Keratinocyte (primary cell): Measurements from ENCODE around the gene GSAP. TPM values are rescaled to one million over a fixed set of nuclear protein-coding genes. Genes with fewer than 3 reads are reported as not detected.

Experiments used
- DNase-seq: peaks from one replicate; pipeline ENCODE4 v3.0.0-alpha.2; 2011; ENCODE audit warnings: low read depth, missing footprints, low spot score
- FAIRE-seq: peaks from 2 replicates; lab custom pipeline; 2011; peaks lifted over from hg19 to GRCh38; lab: Jason Lieb, UNC
- H2AFZ ChIP-seq: 2 replicates; pipeline ENCODE4 v1.6.0; 2012; ENCODE audit warnings: low read length, control low read depth, inconsistent platforms; ENCODE audit not compliant: control insufficient read depth
- H3K27ac ChIP-seq: 2 replicates; pipeline ENCODE4 v1.5.1; 2011; ENCODE audit warnings: low read length; ENCODE audit not compliant: control insufficient read depth, insufficient read depth
- H3K27me3 ChIP-seq: 3 replicates; pipeline ENCODE4 v1.6.0; 2011; ENCODE audit warnings: low read length; ENCODE audit not compliant: control insufficient read depth, insufficient read depth; ENCODE audit errors: extremely low read depth
- H3K36me3 ChIP-seq, 2 experiments: 2 replicates in 1 of 2; 3 replicates in 1 of 2; pipeline ENCODE4 v1.5.1; 2011; ENCODE audit warnings: low read length in 2 of 2, mild to moderate bottlenecking in 1 of 2; ENCODE audit not compliant: control insufficient read depth in 2 of 2, insufficient read depth in 2 of 2; ENCODE audit errors: extremely low read depth in 1 of 2
- H3K4me1 ChIP-seq: 3 replicates; pipeline ENCODE4 v1.5.1; 2011; ENCODE audit warnings: low read length; ENCODE audit not compliant: control insufficient read depth, insufficient read depth; ENCODE audit errors: extremely low read depth
- H3K4me2 ChIP-seq: 3 replicates; pipeline ENCODE4 v1.6.0; 2011; ENCODE audit warnings: low read depth, low read length; ENCODE audit not compliant: control insufficient read depth, insufficient read depth; ENCODE audit errors: extremely low read depth
- H3K4me3 ChIP-seq, 3 experiments: fragments of 200-600 bp in 1 of 3; sonication (generic) in 1 of 3; 2 replicates in 2 of 3; 3 replicates in 1 of 3; pipeline ENCODE4 v1.5.1; 2011 to 2016; ENCODE audit warnings: low read length in 3 of 3, mild to moderate bottlenecking in 3 of 3, control low read depth in 2 of 3, inconsistent platforms in 1 of 3, low read depth in 1 of 3, mixed read lengths in 1 of 3, mixed run types in 1 of 3, moderate library complexity in 1 of 3; ENCODE audit not compliant: control insufficient read depth in 2 of 3, insufficient read depth in 2 of 3; ENCODE audit errors: extremely low read depth in 1 of 3
- H3K79me2 ChIP-seq: 2 replicates; pipeline ENCODE4 v1.6.0; 2012; ENCODE audit warnings: low read length; ENCODE audit not compliant: control insufficient read depth, insufficient read depth
- H3K9ac ChIP-seq: 3 replicates; pipeline ENCODE4 v1.6.0; 2011; ENCODE audit warnings: low read length; ENCODE audit not compliant: control insufficient read depth, insufficient read depth; ENCODE audit errors: extremely low read depth
- H3K9me1 ChIP-seq: 3 replicates; pipeline ENCODE4 v1.6.0; 2011; ENCODE audit warnings: low read length; ENCODE audit not compliant: control insufficient read depth, insufficient read depth; ENCODE audit errors: extremely low read depth
- H3K9me3 ChIP-seq: 2 replicates; pipeline ENCODE4 v1.5.1; 2012; ENCODE audit warnings: low read depth, low read length; ENCODE audit not compliant: control insufficient read depth
- H4K20me1 ChIP-seq: 3 replicates; pipeline ENCODE4 v1.6.0; 2011; ENCODE audit warnings: low read length; ENCODE audit not compliant: control insufficient read depth, insufficient read depth; ENCODE audit errors: extremely low read depth
- CTCF ChIP-seq, 3 experiments: IDR thresholded peaks in 1 of 3; conservative IDR thresholded peaks in 1 of 3; optimal IDR thresholded peaks in 1 of 3; 2 replicates in 2 of 3; 3 replicates in 1 of 3; pipeline versions ENCODE3 to v1.5.1; 2011; ENCODE audit warnings: low read length in 3 of 3, mild to moderate bottlenecking in 3 of 3, moderate library complexity in 2 of 3, control low read depth in 1 of 3, inconsistent platforms in 1 of 3; ENCODE audit not compliant: insufficient read depth in 2 of 3; ENCODE audit errors: extremely low read depth in 1 of 3
- EZH2 ChIP-seq: IDR thresholded peaks from one replicate; pipeline ENCODE4 v1.6.1; 2012; ENCODE audit warnings: inconsistent platforms, mild to moderate bottlenecking, low read length, moderate library complexity
- dilution Hi-C: fragments of 300-500 bp; cut with MboI; formaldehyde crosslinking; loops from one replicate; pipeline ENCODE4 v1.7.0; 2020; ENCODE audit warnings: low sequenced_read_pairs; ENCODE audit not compliant: extremely low pct_ligation_motif_present
- polyA plus RNA-seq, 5 experiments: library from polyadenylated mRNA; depleted of rRNA in 3 of 5; stranded (reverse) in 3 of 5; stranded (forward) in 1 of 5; unstranded in 1 of 5; fragments of >200 nt; gene quantifications; 1 replicate in 1 of 5; 2 replicates in 3 of 5; 3 replicates in 1 of 5; pipeline versions ENCODE4 v1.2.1 to v1.2.3, GENCODE V29; 2011 to 2012; ENCODE audit warnings: missing spikeins in 2 of 5, low read depth in 1 of 5, low replicate concordance in 1 of 5

The GSAP gene
- polyA plus RNA-seq, 1 donor (not counting 4 experiments of a cell fraction or from before 2014, with no cell fraction given), result 5.4 TPM

- Histone ChIP-seq H3K4me2 (no peak overlapping the region), H3K79me2 (no peaks in the 10 kb centered on the region), H3K9ac (no peak overlapping the region), H2AFZ (no peak overlapping the region), H4K20me1 (no peaks in the 10 kb centered on the region), H3K9me3 (no peaks in the 10 kb centered on the region), H3K27me3 (no peaks in the 10 kb centered on the region), H3K27ac (no peak overlapping the region), H3K36me3 (no peaks in the 10 kb centered on the region), H3K4me3 (no peak overlapping the region), H3K9me1 (no peaks in the 10 kb centered on the region), H3K4me1 (no peaks in the 10 kb centered on the region)
- DNase-seq, result no peak
- no peak for FAIRE-seq
- dilution Hi-C loops, result no loop called here
- no peak for TF ChIP-seq EZH2
- no peak for TF ChIP-seq CTCF (optimal IDR thresholded peaks at IDR 0.05 in 1 of 3, IDR thresholded peaks at IDR 0.05 in 1 of 3, conservative IDR thresholded peaks at IDR 0.05 in 1 of 3; ENCODE audit: extremely low read depth in 1 of 3, insufficient read depth in 2 of 3, low read length in 3 of 3)
Observed at GRCh38 chr7:77262316-77262715, 153.8 kb downstream of the GSAP start.

Other genes with a start within 250 kb of the GSAP start
- 0.01 to 0.05 TPM in 2 of 3 replicates, not detected in the other for gene FGL2, start 216.5 kb downstream of the GSAP start, polyA plus RNA-seq
- gene PTPN12, start 120.9 kb upstream of the GSAP start, polyA plus RNA-seq, result 46.9 to 61.1 TPM (median 53.1 TPM) in 3 replicates